Activated CD8-positive, alpha-beta memory T cell treated with anti-CD3 and anti-CD28 coated beads, Interleukin-2, amount 10 ng/mL, durations not matched to agents 7 days and 5 days (primary cell): ENCODE measurements around the gene AMELX. TPM values are rescaled to one million over a fixed set of nuclear protein-coding genes. Genes with fewer than 3 reads are reported as not detected.

Experiments used
- ATAC-seq: fragments of 150-1000 bp; cut with Tn5 transposase; one replicate; pipeline ENCODE4 v1.10.0; 2021; ENCODE audit warnings: moderate library complexity
- CTCF ChIA-PET: fragments of 350-600 bp; sonication (Branson Sonifier 250); formaldehyde crosslinking; loops from one replicate; lab custom pipeline; 2021; ENCODE audit warnings: antibody characterized with exemption; lab: Charles Lee
- DNase-seq: peaks from one replicate; pipeline ENCODE4 v3.0.0-alpha.2; 2020
- H3K27ac Mint-ChIP-seq: one replicate; pipeline ENCODE4 v1.8.0; 2021; ENCODE audit warnings: mild to moderate bottlenecking, mixed read lengths
- H3K27me3 Mint-ChIP-seq: one replicate; pipeline ENCODE4 v1.8.0; 2021; ENCODE audit warnings: mixed read lengths
- H3K36me3 Mint-ChIP-seq: one replicate; pipeline ENCODE4 v1.8.0; 2021; ENCODE audit warnings: mild to moderate bottlenecking, mixed read lengths
- H3K4me1 Mint-ChIP-seq: one replicate; pipeline ENCODE4 v1.8.0; 2021; ENCODE audit warnings: mixed read lengths
- H3K4me3 Mint-ChIP-seq: one replicate; pipeline ENCODE4 v1.8.0; 2021; ENCODE audit warnings: mild to moderate bottlenecking, moderate library complexity, mixed read lengths
- H3K9me3 Mint-ChIP-seq: one replicate; pipeline ENCODE4 v1.8.0; 2022; ENCODE audit warnings: low read depth, mixed read lengths
- total RNA-seq, 2 experiments: library from RNA; stranded (reverse); gene quantifications; one replicate each; pipeline ENCODE4 v1.2.3, GENCODE V29; 2021

AMELX gene
- total RNA-seq, 2 experiments from 2014 or later: not detected

- Mint-ChIP-seq H3K4me3 (no peak overlapping the region), H3K27ac (no peak overlapping the region), H3K27me3 (no peaks in the 10 kb centered on the region), H3K36me3 (no peaks in the 10 kb centered on the region), H3K4me1 (no peaks in the 10 kb centered on the region), H3K9me3 (no peaks in the 10 kb centered on the region)
- ATAC-seq (no peak), DNase-seq (no peak)
- CTCF ChIA-PET: no interaction called here
Measured at GRCh38 chrX:11273544-11273943, 19.7 kb upstream of the AMELX start.

- CTCF ChIA-PET: no interaction called here
- ATAC-seq: no peak
Measured at GRCh38 chrX:11282043-11282442, 11.2 kb upstream of the AMELX start.

GRCh38 chrX:11285651-11286050 lies 7.6 kb upstream of the AMELX start:
- H3K27me3 Mint-ChIP-seq: no peaks in the 10 kb centered on the region
- H3K9me3 Mint-ChIP-seq: no peaks in the 10 kb centered on the region
- DNase-seq: no peak
- no peaks in the 10 kb centered on the region for H3K4me1 Mint-ChIP-seq
- no peaks in the 10 kb centered on the region for H3K36me3 Mint-ChIP-seq
- H3K27ac Mint-ChIP-seq: no peak overlapping the region
- H3K4me3 Mint-ChIP-seq: no peak overlapping the region
- no peak for ATAC-seq
- CTCF ChIA-PET: no interaction called here

More at GRCh38 chrX:11282043-11282442, 11.2 kb upstream of the AMELX start:
- no peak overlapping the region for H3K4me3 Mint-ChIP-seq
- no peaks in the 10 kb centered on the region for H3K4me1 Mint-ChIP-seq
- H3K36me3 Mint-ChIP-seq: no peaks in the 10 kb centered on the region
- no peak for DNase-seq
- H3K9me3 Mint-ChIP-seq: no peaks in the 10 kb centered on the region
- H3K27ac Mint-ChIP-seq: no peak overlapping the region
- no peaks in the 10 kb centered on the region for H3K27me3 Mint-ChIP-seq

GRCh38 chrX:11287505-11287904 lies 5.7 kb upstream of the AMELX start:
- H3K36me3 Mint-ChIP-seq: no peaks in the 10 kb centered on the region
- H3K9me3 Mint-ChIP-seq: no peaks in the 10 kb centered on the region
- H3K4me1 Mint-ChIP-seq: no peaks in the 10 kb centered on the region
- no peak for ATAC-seq
- no peak overlapping the region for H3K27ac Mint-ChIP-seq
- DNase-seq: no peak
- no peak overlapping the region for H3K4me3 Mint-ChIP-seq
- H3K27me3 Mint-ChIP-seq: no peaks in the 10 kb centered on the region
- CTCF ChIA-PET: no interaction called here

- H3K27ac Mint-ChIP-seq: no peak overlapping the region
- H3K4me1 Mint-ChIP-seq: no peaks in the 10 kb centered on the region
- no peaks in the 10 kb centered on the region for H3K9me3 Mint-ChIP-seq
- no peak for ATAC-seq
- CTCF ChIA-PET: no interaction called here
- H3K27me3 Mint-ChIP-seq: no peaks in the 10 kb centered on the region
- no peaks in the 10 kb centered on the region for H3K36me3 Mint-ChIP-seq
- no peak overlapping the region for H3K4me3 Mint-ChIP-seq
- no peak for DNase-seq
Measured at GRCh38 chrX:11290416-11291102, 2.7 kb upstream of the AMELX start.

GRCh38 chrX:11296051-11296450 lies 2.8 kb downstream of the AMELX start:
- DNase-seq (no peak), ATAC-seq (no peak)
- no peaks in the 10 kb centered on the region for H3K27me3 Mint-ChIP-seq
- no peak overlapping the region for H3K4me3 Mint-ChIP-seq
- CTCF ChIA-PET: no interaction called here
- H3K9me3 Mint-ChIP-seq: no peaks in the 10 kb centered on the region
- H3K36me3 Mint-ChIP-seq: no peaks in the 10 kb centered on the region
- H3K4me1 Mint-ChIP-seq: no peaks in the 10 kb centered on the region
- no peak overlapping the region for H3K27ac Mint-ChIP-seq

- no peak overlapping the region for H3K4me3 Mint-ChIP-seq
- no peak for DNase-seq
- no peaks in the 10 kb centered on the region for H3K36me3 Mint-ChIP-seq
- no peak overlapping the region for H3K27ac Mint-ChIP-seq
- CTCF ChIA-PET: no interaction called here
- no peaks in the 10 kb centered on the region for H3K9me3 Mint-ChIP-seq
- H3K4me1 Mint-ChIP-seq: no peaks in the 10 kb centered on the region
- ATAC-seq: no peak
- H3K27me3 Mint-ChIP-seq: no peaks in the 10 kb centered on the region
Measured at GRCh38 chrX:11298600-11298999, 5.4 kb downstream of the AMELX start.

DNA sequence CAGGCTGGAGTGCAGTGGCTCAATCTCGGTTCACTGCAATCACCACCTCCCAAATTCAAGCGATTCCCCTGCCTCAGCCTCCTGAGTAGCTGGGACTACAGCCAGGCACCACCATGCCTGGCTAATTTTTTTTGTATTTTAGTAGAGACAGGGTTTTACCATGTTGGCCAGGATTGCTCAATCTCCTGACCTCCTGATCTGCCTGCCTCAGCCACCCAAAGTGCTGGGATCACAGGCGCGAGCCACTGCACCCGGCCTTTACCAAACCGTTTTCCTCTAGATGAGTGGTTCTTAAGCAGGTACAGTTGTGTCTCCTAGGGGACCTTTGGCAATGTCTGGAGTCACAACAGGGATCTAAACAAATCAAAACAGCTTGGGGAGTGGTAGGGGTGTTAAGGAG lies 11.6 kb downstream of the AMELX start:
- CTCF ChIA-PET: no interaction called here
- Mint-ChIP-seq H3K36me3 (no peaks in the 10 kb centered on the region), H3K9me3 (no peaks in the 10 kb centered on the region), H3K27ac (no peak overlapping the region), H3K27me3 (no peaks in the 10 kb centered on the region), H3K4me1 (no peaks in the 10 kb centered on the region), H3K4me3 (no peak overlapping the region)
- DNase-seq: no peak
- ATAC-seq: no peak

DNA sequence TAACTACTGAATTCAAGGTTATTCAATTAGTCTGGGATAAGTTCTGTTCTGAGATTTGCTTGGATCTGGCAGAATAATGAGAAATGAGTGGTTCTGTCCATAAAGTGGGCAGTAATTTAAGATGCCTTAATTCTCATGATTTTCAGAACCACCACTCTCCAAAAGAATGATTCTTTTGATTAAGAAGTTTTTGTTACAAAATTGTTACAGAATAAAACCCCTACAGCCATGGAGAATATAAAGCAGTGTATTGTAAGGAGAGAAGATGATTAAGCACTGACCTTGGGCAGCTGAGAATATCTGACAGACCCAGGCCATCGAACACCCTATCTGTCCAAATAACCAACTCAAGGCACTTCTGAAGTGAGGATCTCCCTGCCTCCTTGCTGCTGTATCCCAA lies 12.4 kb downstream of the AMELX start:
- CTCF ChIA-PET: no interaction called here
- Mint-ChIP-seq H3K4me1 (no peaks in the 10 kb centered on the region), H3K4me3 (no peak overlapping the region), H3K9me3 (no peaks in the 10 kb centered on the region), H3K27me3 (no peaks in the 10 kb centered on the region), H3K36me3 (no peaks in the 10 kb centered on the region), H3K27ac (no peak overlapping the region)
- DNase-seq (no peak), ATAC-seq (no peak)

GRCh38 chrX:11309220-11309619 lies 16.0 kb downstream of the AMELX start:
- ATAC-seq: no peak
- H3K36me3 Mint-ChIP-seq: no peaks in the 10 kb centered on the region

DNA sequence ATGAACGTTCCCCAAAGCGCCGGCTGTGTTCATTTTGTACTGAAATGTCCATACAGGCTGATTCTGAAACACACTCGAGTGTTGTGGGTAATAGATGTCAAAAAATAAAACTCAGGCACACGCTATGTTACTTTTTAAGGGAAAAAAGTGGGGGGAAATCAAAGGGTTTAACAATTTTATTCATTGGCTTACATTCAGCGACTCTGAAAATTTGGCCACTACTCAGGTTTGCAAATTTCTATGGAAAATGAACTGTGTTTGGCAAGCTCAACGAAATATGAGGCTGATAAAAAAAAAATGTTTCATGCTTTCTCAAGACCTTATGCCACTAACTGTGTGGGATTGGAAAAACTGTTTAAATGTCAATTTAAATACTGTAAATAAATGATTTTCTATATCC lies 18.5 kb downstream of the AMELX start:
- Mint-ChIP-seq H3K36me3 (no peaks in the 10 kb centered on the region), H3K27ac (no peak overlapping the region), H3K4me3 (no peak overlapping the region), H3K27me3 (no peaks in the 10 kb centered on the region), H3K9me3 (no peaks in the 10 kb centered on the region), H3K4me1 (no peaks in the 10 kb centered on the region)
- no peak for ATAC-seq
- no peak for DNase-seq
- CTCF ChIA-PET: no interaction called here

More at GRCh38 chrX:11309220-11309619, 16.0 kb downstream of the AMELX start:
- CTCF ChIA-PET: no interaction called here
- Mint-ChIP-seq H3K9me3 (no peaks in the 10 kb centered on the region), H3K4me1 (no peaks in the 10 kb centered on the region), H3K27me3 (no peaks in the 10 kb centered on the region), H3K27ac (no peak overlapping the region), H3K4me3 (no peak overlapping the region)
- DNase-seq: no peak

DNA sequence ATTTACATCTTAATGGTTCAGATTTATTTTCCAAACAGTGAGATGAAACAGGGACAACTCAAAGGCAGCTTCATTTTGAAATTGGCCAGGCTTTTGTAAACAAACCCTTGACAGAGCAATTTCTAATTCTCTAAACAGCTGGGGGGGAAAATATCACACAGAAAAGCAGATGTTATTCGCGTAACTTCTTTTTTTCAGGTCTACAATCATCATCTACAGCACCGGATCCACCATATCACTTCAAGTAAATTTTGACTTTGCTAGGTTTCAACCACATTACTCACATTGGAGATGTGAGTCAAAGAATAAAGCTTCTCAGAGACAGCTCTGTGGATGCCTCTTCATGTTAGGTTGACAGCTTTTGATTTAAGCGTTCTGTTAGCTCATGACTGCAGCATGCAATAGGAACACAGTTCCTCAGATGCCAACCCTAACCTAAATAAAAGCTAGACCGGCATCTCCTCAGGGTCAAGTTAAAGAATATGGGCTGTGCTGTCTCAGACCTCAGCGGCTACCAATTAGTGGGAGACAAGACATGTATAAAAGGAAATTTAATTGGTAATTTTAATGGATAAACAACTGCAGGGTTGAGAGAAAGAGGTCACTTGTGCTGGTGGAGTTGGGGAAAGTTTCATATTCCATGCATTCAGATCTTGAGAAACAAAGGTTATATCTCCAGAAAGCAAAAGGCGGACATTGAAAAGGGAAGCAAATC lies 26.8 kb downstream of the AMELX start:
- no peak overlapping the region for H3K27ac Mint-ChIP-seq
- H3K27me3 Mint-ChIP-seq: no peaks in the 10 kb centered on the region
- H3K4me3 Mint-ChIP-seq: no peak overlapping the region
- ATAC-seq (no peak), DNase-seq (no peak)
- no peaks in the 10 kb centered on the region for H3K9me3 Mint-ChIP-seq
- CTCF ChIA-PET: no interaction called here
- H3K4me1 Mint-ChIP-seq: no peaks in the 10 kb centered on the region
- no peaks in the 10 kb centered on the region for H3K36me3 Mint-ChIP-seq

GRCh38 chrX:11321986-11322385 lies 28.8 kb downstream of the AMELX start:
- CTCF ChIA-PET: no interaction called here
- Mint-ChIP-seq H3K9me3 (no peaks in the 10 kb centered on the region), H3K27ac (no peak overlapping the region)

GRCh38 chrX:11328134-11328533 lies 34.9 kb downstream of the AMELX start:
- H3K36me3 Mint-ChIP-seq: no peaks in the 10 kb centered on the region
- H3K9me3 Mint-ChIP-seq: no peaks in the 10 kb centered on the region
- ATAC-seq: no peak
- CTCF ChIA-PET: no interaction called here
- no peak overlapping the region for H3K27ac Mint-ChIP-seq
- no peak overlapping the region for H3K4me3 Mint-ChIP-seq
- no peaks in the 10 kb centered on the region for H3K4me1 Mint-ChIP-seq
- no peak for DNase-seq
- H3K27me3 Mint-ChIP-seq: no peaks in the 10 kb centered on the region

More at GRCh38 chrX:11321986-11322385, 28.8 kb downstream of the AMELX start:
- DNase-seq: no peak
- no peak for ATAC-seq
- H3K4me1 Mint-ChIP-seq: no peaks in the 10 kb centered on the region
- H3K36me3 Mint-ChIP-seq: no peaks in the 10 kb centered on the region
- H3K4me3 Mint-ChIP-seq: no peak overlapping the region
- no peaks in the 10 kb centered on the region for H3K27me3 Mint-ChIP-seq
